Choroid plexus epithelial cell (primary cell): Measurements from ENCODE around the gene TMPRSS6.

Experiments
- DNase-seq: peaks from one replicate; pipeline ENCODE4 v3.0.0-alpha.2; 2010; ENCODE audit warnings: low read depth
- H3K4me3 ChIP-seq: 2 replicates; pipeline ENCODE4 v1.5.1; 2011; ENCODE audit warnings: low read depth, mild to moderate bottlenecking, control low read depth, low read length, moderate library complexity
- CTCF ChIP-seq: conservative IDR thresholded peaks from 2 replicates; pipeline ENCODE4 v1.5.1; 2011; ENCODE audit warnings: low read depth, mild to moderate bottlenecking, control low read depth, inconsistent platforms, low read length, moderate library complexity

TMPRSS6 gene

DNA sequence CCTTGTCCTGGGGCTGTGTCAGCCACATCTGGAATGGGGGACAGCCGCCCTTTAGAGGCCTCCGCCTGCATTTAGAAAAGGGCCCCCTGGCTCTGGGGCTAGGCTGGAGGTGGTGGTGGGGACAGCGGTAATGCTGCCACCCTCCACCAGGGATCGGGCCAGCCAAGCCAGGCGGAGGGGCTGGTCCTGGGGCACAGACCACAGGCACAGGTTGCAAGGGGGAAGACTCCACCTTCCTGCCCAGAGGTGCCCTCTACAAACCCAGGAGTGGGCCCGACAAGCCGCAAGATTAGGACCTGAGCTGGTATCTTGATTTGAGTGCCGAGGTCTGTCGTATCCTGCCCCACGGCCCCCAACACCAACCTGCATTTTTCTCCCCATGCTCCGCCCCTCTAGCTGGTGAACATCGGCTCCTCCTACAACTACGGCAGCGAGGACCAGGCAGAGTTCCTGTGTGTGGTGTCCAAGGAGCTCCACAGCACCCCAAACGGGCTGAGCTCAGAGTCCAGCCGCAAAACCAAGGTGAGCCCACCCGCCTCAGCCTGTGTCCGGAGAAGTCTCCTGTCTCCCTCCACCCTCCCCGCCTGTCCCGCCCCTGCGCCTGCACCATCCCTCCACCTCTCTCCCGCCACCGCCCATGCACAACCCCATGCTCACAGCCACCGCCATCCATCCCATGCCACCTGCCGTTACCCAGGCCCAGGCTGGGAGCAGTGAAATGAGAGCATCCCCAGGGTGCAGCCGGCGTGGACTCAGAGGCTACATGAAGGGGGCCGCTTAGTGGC lies 50.4 kb downstream of the TMPRSS6 start:
- TF ChIP-seq CTCF = no peak
- no peak overlapping the region for H3K4me3 ChIP-seq
- DNase-seq = no peak

- TF ChIP-seq CTCF = no peak
- H3K4me3 ChIP-seq = no peak overlapping the region
- no peak for DNase-seq
Measured at GRCh38 chr22:37057796-37058510, 51.6 kb downstream of the TMPRSS6 start.

- no peak for DNase-seq
- H3K4me3 ChIP-seq = no peak overlapping the region
Measured at GRCh38 chr22:37057226-37057625, 52.3 kb downstream of the TMPRSS6 start.

DNA sequence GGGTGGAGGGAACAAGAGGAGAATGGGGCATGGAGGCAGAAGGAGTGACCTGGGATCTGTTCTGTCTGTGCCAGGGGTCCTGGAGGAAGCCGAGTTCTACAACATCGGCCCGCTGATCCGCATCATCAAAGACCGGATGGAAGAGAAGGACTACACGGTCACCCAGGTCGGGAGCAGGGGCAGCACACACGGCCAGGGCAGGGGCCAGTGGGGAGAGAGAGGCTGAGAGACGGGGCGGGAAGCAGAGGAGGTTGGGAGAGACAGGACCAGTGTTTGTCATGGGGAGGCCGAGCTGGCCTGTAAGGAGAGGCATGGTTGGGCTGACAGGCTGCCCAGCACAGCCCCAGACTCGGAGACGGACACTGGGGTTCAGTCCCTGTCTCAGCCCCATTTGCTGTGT lies 53.3 kb downstream of the TMPRSS6 start:
- no peak for DNase-seq
- no peak overlapping the region for H3K4me3 ChIP-seq
- TF ChIP-seq CTCF = no peak

More at GRCh38 chr22:37057226-37057625, 52.3 kb downstream of the TMPRSS6 start:
- TF ChIP-seq CTCF = no peak

DNA sequence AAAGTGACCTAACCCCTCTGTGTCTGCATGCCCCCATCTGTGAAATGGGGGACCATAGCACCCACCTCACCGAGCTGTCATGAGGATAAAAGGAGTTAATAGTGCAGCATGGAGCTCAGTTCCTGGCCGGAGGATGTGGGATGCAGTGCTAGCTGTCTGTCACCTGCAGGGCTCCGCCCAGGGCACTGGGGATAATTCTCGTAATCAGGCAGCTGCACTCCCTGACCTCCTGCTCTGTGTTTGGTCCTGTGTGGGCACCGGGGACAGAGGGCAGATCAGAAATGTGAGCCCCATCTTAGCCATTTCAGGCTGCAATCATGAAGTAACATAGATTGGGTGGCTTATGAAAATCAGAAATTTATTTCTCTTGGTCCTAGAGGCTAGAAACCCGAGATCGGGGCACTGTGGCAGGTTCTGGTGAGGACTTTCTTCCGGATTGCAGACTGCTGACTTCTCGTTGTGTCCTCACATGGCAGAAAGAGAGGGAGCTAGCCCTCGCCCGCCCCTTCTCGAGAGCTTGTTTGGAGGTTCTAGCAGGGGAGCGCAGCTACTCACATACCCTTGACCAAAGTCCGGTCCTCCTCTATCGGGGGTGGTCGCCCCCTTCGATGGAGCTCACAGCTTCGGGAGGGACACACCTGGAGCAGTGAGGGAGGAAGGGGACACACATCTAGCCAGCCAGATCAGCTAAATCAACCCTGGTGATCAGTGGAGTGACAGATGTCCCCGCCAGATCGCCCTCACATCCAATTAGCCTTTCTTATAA lies 54.7 kb downstream of the TMPRSS6 start:
- no peak for DNase-seq
- TF ChIP-seq CTCF = no peak
- no peak overlapping the region for H3K4me3 ChIP-seq

- no peak for TF ChIP-seq CTCF
- no peak for DNase-seq
- no peak overlapping the region for H3K4me3 ChIP-seq
Measured at GRCh38 chr22:37054056-37054395, 55.5 kb downstream of the TMPRSS6 start.
